ENCODE measurements around the gene ZFP36L2.

GRCh38 chr2:43269074-43269572 is 42.7 kb upstream of the ZFP36L2 start:
- TF ChIP-seq, protein P1, sequence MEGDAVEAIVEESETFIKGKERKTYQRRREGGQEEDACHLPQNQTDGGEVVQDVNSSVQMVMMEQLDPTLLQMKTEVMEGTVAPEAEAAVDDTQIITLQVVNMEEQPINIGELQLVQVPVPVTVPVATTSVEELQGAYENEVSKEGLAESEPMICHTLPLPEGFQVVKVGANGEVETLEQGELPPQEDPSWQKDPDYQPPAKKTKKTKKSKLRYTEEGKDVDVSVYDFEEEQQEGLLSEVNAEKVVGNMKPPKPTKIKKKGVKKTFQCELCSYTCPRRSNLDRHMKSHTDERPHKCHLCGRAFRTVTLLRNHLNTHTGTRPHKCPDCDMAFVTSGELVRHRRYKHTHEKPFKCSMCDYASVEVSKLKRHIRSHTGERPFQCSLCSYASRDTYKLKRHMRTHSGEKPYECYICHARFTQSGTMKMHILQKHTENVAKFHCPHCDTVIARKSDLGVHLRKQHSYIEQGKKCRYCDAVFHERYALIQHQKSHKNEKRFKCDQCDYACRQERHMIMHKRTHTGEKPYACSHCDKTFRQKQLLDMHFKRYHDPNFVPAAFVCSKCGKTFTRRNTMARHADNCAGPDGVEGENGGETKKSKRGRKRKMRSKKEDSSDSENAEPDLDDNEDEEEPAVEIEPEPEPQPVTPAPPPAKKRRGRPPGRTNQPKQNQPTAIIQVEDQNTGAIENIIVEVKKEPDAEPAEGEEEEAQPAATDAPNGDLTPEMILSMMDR (IDR thresholded peaks at IDR 0.05), result no peak
- TF ChIP-seq POLR2A (IDR thresholded peaks at IDR 0.05) (no peak), EP300 (IDR thresholded peaks at IDR 0.05) (peak; percentile 81)
